ENCODE data around the gene SLC24A3.
"Not testable (repeated sequence)": the region's sequence is repeated elsewhere in the genome, so short reads cannot be mapped to it uniquely, and the experiment has no call there.

The SLC24A3 gene

DNA sequence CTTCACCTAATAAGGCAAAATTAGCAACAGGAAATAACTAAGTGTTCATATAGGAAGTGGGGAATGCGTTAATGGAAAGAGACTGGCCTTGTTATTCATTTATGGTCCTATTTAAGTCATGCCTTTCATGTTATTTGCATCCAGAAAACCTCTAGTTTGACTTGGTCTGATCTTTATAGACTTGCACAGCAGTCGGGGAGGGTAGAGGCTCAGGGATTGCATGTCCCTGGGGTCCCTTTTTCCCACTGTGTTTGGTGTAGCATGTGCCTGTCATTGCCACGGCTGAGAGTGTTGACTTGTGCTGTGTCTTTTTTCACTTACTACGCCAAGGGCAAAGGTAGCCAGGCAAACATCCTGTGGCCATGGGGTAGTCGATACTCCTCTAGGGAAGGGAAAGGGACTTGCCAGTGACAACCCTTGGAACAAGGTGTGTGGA is 440.2 kb downstream of the SLC24A3 start:
- no peak for DNase-seq

- DNase-seq, result no peak
Observed at GRCh38 chr20:19653327-19653726, 440.9 kb downstream of the SLC24A3 start.

DNA sequence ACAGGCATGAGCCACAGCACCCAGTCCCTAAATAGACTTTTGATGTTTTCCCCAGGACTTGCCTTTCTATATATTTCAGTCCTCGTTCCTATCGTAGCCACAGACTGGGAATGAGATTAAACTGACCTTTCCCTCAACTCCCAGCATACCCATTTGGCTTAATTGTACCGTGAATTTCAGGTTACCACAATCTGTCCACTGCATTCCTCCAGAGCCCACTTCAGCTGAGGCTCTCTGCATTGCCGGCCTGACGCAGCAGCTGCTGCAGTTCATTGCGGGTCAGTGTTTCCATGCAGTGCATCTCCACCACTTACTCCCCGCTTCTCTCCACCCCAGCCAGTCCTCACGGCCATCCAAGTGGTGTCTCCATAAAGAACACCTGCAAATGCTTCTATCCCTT is 442.5 kb downstream of the SLC24A3 start:
- DNase-seq, result no peak

- no peak for DNase-seq
Observed at GRCh38 chr20:19658137-19658536, 445.7 kb downstream of the SLC24A3 start.

- DNase-seq, result no peak
Observed at GRCh38 chr20:19659448-19659847, 447.0 kb downstream of the SLC24A3 start.

- DNase-seq, result no peak
Observed at GRCh38 chr20:19660808-19661378, 448.5 kb downstream of the SLC24A3 start.

DNA sequence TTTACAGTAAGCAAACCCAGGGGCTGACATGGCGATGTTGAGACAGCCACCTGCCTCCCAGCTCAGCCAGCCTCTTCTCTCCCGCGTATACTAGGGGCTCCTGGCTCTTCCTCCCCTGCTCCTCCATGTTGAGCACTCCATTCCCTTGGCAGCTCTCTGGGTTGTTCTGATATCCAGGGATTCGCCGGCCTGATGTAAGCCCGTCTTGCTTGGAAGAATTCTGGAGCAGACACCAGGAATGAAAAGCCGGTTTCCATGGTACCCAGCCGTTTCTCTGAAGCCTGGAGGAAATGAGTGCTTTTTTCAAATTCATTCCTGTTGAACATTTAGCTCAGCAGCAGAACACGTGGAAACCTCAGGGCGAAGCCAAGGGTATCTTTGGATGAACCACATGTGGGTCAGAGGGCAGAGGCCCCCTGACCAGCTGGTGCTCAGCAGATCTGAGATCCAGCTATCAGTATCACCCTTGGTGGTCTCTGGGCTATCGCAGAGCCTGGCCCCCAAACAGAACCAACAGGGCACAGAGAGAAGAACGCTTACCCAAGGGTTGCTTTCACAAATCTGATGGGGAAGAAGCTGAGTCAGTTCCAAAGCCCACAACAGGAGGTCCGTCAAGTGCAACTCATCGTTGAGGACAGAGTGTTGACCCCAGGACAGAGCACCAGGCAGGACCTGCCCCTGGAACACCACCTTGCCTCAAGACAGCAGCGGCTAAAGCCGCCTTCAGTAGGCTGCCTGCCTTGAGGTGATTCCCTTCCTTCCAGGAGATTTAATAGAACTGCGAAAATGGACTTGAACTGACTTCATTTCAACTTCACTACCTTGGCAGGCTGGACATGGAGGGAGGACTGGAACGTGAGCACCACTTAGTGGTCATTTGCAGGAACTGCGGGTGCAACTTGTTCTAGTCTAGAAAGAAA is 449.5 kb downstream of the SLC24A3 start:
- DNase-seq, result peak; percentile 2 to 11

DNA sequence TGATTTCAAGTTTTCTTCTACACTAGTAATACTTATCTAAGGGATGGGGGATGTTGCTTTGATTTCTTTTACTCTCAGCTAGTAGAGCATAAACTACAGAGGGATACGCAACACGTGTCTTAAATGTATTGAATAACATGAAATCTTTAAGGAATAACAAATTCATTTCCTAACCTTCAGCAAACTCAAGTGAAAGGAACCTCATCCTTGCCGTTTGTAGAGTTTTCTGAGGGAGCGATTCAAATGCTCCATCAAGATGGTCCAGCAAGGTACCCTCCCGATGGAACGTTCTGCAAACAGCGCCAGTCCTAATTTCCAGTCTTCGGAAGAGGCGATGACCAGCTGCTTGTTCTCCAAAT is 450.2 kb downstream of the SLC24A3 start:
- no peak for DNase-seq

GRCh38 chr20:19668418-19668817 is 456.0 kb downstream of the SLC24A3 start:
- no peak for DNase-seq

- no peak for DNase-seq
Observed at GRCh38 chr20:19670829-19671228, 458.4 kb downstream of the SLC24A3 start.

- DNase-seq, result no peak
Observed at GRCh38 chr20:19671374-19671773, 458.9 kb downstream of the SLC24A3 start.

DNA sequence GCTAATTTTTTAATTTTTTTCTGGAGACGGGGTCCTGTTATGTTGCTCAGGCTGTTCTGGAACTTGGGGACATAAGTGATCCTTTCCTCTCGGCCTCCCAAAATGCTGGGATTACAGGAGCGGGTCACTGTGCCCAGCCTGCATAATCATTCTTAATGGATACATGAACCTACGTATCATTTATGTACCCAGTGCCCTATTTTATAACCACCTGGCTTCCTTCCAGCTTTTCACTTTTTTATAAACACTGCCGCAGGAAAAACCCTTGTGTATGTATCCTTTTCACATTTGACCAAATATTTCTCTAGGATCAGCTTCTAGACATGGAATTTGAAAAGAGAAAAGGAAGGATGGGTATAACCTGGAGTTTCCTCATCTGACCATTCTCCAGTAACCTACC is 460.1 kb downstream of the SLC24A3 start:
- no peak for DNase-seq

DNA sequence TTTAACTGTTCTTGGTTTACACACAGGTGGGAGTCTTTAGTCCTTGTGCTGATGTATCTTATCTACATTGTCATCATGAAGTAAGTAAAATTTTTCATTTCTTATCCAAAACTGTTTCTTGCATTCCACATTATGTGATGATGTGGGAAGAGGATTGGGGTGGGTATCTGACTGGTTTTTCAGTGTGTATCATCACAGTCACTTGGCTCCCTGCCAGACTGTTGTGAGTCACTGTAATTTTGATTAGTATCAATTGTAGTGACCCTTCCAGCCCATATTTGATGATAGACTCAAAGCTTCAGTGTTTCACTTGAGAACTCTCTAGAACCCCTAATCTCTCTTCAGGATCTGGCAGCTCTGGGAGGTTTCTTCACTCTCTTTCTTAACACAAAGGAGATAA is 461.1 kb downstream of the SLC24A3 start:
- no peak for DNase-seq

DNA sequence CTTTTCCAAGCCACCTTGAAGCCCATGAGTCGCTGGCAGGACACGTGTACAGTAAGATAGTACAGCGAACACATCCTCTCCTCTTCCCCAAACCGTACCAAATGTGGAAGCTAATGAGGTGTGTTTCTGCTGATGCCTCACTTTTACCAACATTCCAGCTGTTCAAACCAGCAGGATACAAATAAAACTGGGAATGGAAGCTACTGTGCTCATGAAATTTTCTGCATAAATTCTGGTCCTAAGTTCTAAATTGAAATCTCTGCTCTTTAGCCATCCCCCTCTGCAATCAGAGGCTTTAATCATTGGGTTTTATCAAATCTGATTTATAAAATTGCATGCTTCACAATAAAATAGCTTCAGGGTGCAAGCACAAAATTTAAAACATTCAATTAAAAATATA is 463.8 kb downstream of the SLC24A3 start:
- DNase-seq, result no peak

DNA sequence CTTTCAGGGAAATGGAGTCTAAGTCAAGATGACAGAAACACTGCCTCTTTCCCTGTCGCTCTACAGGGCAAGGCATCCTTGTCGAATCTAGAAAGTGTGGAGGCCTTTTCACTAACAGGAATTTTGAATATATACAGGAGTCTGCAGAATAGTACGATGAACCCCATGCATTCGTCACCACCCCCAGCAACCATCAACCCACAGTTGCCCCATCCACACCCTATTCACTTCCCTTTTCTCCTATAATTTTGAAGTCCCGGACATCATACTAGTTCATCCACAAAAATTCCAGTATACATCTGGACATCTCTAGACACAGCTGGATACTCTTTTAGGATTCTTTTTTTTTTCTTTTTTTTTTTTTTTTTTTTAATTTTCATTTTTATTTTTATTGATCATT is 464.9 kb downstream of the SLC24A3 start:
- DNase-seq, result no peak

- DNase-seq, result not testable (repeated sequence)
Observed at GRCh38 chr20:19678591-19678990, 466.1 kb downstream of the SLC24A3 start.

GRCh38 chr20:19679900-19680495 is 467.6 kb downstream of the SLC24A3 start:
- no peak for DNase-seq

- DNase-seq, result no peak
Observed at GRCh38 chr20:19682249-19682648, 469.8 kb downstream of the SLC24A3 start.

DNA sequence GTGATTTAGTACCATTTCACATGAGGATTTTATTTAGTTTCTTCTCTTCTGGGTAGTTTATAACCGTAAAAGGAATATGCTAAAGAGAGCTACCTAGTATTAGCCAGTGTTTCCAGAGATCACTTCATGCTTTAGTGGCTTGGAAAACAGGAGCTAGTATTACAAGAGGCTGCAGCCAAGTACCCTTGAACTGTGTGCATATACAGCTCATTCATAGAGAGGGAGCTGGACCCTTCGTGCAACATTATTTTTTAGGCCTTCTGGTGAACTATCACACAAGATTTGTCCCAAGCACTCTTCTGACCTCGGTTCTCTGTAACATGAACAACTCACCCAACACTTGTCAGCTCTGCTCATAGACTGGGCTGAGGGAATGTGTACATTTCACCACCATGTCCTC is 470.7 kb downstream of the SLC24A3 start:
- no peak for DNase-seq

GRCh38 chr20:19683822-19684221 is 471.4 kb downstream of the SLC24A3 start:
- DNase-seq, result no peak

GRCh38 chr20:19688031-19688806 is 475.8 kb downstream of the SLC24A3 start:
- no peak for DNase-seq

DNA sequence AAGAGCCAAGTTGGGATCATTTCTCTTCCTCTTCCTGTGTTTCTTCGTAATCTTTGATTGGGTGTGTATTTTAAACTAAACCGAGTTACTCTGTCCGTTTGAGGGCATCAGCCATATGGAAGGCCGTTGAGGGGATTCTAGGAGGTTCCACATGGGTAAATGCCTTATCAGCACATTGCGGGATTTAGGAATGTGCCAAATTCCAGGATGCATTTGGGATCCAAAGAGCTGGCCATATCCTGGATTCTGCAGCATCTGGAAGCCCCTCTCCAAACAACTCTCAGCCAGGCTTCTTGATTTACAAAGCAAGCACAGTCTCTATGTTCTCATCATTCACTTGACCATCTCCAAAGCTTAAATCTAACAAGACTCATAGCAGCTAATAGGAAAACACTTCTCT is 478.0 kb downstream of the SLC24A3 start:
- no peak for DNase-seq

DNA sequence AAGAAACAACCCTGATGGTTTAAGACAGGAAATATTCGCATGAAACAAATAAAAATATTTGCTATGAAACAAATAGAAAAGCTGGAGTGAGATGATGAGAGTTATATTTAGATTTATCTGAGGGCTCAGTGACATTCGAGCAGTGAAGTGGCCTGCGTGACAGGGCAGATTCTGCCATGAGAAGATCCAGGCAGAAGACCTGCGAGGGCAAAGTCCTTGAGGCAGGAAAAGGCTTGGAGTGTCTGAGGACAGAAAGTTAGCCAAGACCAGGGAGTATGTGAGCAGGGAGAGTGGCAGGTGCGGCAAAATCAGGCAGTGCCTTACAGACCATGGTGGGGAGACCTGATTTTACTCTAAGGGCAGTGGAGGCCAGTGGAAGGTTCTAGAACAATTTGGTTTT is 478.7 kb downstream of the SLC24A3 start:
- DNase-seq, result no peak
